ENCODE measurements around the gene IKZF1. TPM values are rescaled to one million over a fixed set of nuclear protein-coding genes. Genes with fewer than 3 reads are reported as not detected.

Gene IKZF1
- total RNA-seq, 4 donors from 2014 or later = 0.22 to 3.6 (median 1.9) TPM

GRCh38 chr7:50264908-50265307 is 39.6 kb upstream of the IKZF1 start:
- H3K36me3 ChIP-seq = no peaks in the 10 kb centered on the region
- H3K27me3 ChIP-seq = no peaks in the 10 kb centered on the region
- TF ChIP-seq POLR2A (IDR thresholded peaks at IDR 0.05) (no peak), CTCF (IDR thresholded peaks at IDR 0.05 in 4 of 5, conservative IDR thresholded peaks at IDR 0.05 in 1 of 5) (no peak)
- H3K4me1 ChIP-seq = no peaks in the 10 kb centered on the region
- intact Hi-C loops (cut with DNase I; ENCODE audit: low total_unique reads) (no loop called here), in situ Hi-C loops (cut with MboI; ENCODE audit: low sequenced_read_pairs in 4 of 4) (no loop called here)
- no peaks in the 10 kb centered on the region for H3K9me3 ChIP-seq
- no peak for ATAC-seq
- no peak overlapping the region for H3K27ac ChIP-seq
- DNase-seq = no peak
- no peak overlapping the region for H3K4me3 ChIP-seq

- TF ChIP-seq POLR2A (IDR thresholded peaks at IDR 0.05) (no peak), CTCF (IDR thresholded peaks at IDR 0.05 in 4 of 5, conservative IDR thresholded peaks at IDR 0.05 in 1 of 5) (no peak)
- ATAC-seq (no peak), DNase-seq (no peak)
- no peak overlapping the region for H3K4me3 ChIP-seq
- in situ Hi-C loops (cut with MboI; ENCODE audit: low sequenced_read_pairs in 4 of 4) (no loop called here), intact Hi-C loops (cut with DNase I; ENCODE audit: low total_unique reads) (no loop called here)
- H3K27ac ChIP-seq = no peak overlapping the region
- H3K4me1 ChIP-seq = no peaks in the 10 kb centered on the region
- no peaks in the 10 kb centered on the region for H3K27me3 ChIP-seq
- H3K9me3 ChIP-seq = no peaks in the 10 kb centered on the region
- H3K36me3 ChIP-seq = no peaks in the 10 kb centered on the region
Observed at GRCh38 chr7:50265968-50266634, 38.4 kb upstream of the IKZF1 start.

GRCh38 chr7:50266635-50267386 is 37.7 kb upstream of the IKZF1 start:
- Histone ChIP-seq H3K4me1 (no peaks in the 10 kb centered on the region), H3K9me3 (no peaks in the 10 kb centered on the region), H3K27ac (no peak overlapping the region), H3K36me3 (no peaks in the 10 kb centered on the region), H3K27me3 (no peaks in the 10 kb centered on the region), H3K4me3 (no peak overlapping the region)
- TF ChIP-seq CTCF (IDR thresholded peaks at IDR 0.05 in 4 of 5, conservative IDR thresholded peaks at IDR 0.05 in 1 of 5) = no peak
- TF ChIP-seq POLR2A (IDR thresholded peaks at IDR 0.05) = no peak
- in situ Hi-C loops (cut with MboI; ENCODE audit: low sequenced_read_pairs in 4 of 4) (no loop called here), intact Hi-C loops (cut with DNase I; ENCODE audit: low total_unique reads) (no loop called here)
- no peak for DNase-seq
- no peak for ATAC-seq

- DNase-seq (no peak), ATAC-seq (no peak)
- intact Hi-C loops (cut with DNase I; ENCODE audit: low total_unique reads) (no loop called here), in situ Hi-C loops (cut with MboI; ENCODE audit: low sequenced_read_pairs in 4 of 4) (no loop called here)
- H3K4me1 ChIP-seq = no peaks in the 10 kb centered on the region
- TF ChIP-seq CTCF (IDR thresholded peaks at IDR 0.05 in 4 of 5, conservative IDR thresholded peaks at IDR 0.05 in 1 of 5) (no peak), POLR2A (IDR thresholded peaks at IDR 0.05) (no peak)
- H3K9me3 ChIP-seq = no peaks in the 10 kb centered on the region
- no peaks in the 10 kb centered on the region for H3K27me3 ChIP-seq
- H3K4me3 ChIP-seq = no peak overlapping the region
- no peak overlapping the region for H3K27ac ChIP-seq
- H3K36me3 ChIP-seq = no peaks in the 10 kb centered on the region
Observed at GRCh38 chr7:50267525-50268041, 36.9 kb upstream of the IKZF1 start.
